ENCODE data around the gene LDHAL6A. TPM values are rescaled to one million over a fixed set of nuclear protein-coding genes. Genes with fewer than 3 reads are reported as not detected.

The LDHAL6A gene
- total and polyA plus RNA-seq, 4 donors, result not detected

DNA sequence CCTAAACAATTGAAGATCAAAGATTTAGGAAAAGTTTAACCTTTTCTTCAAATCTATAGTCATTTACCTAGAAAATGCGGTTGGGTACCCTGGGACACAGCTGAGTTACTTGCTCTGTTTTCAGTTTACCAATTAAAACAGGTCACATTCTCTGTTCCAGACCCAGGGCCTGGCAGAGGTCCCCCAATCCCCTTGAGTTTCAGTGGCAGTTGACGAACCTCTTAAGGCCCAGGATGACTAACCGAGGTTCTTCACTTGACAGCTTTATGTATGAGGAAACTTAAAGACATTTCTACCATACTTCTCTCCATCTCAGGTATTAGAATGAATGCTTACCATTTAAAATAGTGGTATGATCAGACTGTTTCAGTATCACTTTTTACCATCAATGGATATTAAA lies 16.3 kb downstream of the LDHAL6A start:
- Histone ChIP-seq H3K27me3 (ENCODE audit: control insufficient read depth in 1 of 2, insufficient read depth in 2 of 2, low read length in 1 of 2) (no peaks in the 10 kb centered on the region), H3K36me3 (ENCODE audit: control insufficient read depth in 1 of 2, insufficient read depth in 2 of 2, low read length in 1 of 2) (no peaks in the 10 kb centered on the region), H3K4me3 (ENCODE audit: low read length in 2 of 2) (no peak overlapping the region), H3K9me3 (ENCODE audit: control insufficient read depth, low read length) (no peaks in the 10 kb centered on the region), H3K4me1 (ENCODE audit: control insufficient read depth in 1 of 2, insufficient read depth in 2 of 2, low read length in 2 of 2) (peaks cover 0 to 2% of the 10 kb centered on the region in 2 donors), H3K27ac (ENCODE audit: low read depth in 1 of 2, low read length in 2 of 2) (no peak overlapping the region)
- intact Hi-C loops (cut with DNase I), result no loop called here
- DNase-seq (no peak), ATAC-seq (ENCODE audit: low FRiP score) (no peak)
- 93 to 95% methylated on average over 3 of the region's 3 CpGs for WGBS, 2 donors

DNA sequence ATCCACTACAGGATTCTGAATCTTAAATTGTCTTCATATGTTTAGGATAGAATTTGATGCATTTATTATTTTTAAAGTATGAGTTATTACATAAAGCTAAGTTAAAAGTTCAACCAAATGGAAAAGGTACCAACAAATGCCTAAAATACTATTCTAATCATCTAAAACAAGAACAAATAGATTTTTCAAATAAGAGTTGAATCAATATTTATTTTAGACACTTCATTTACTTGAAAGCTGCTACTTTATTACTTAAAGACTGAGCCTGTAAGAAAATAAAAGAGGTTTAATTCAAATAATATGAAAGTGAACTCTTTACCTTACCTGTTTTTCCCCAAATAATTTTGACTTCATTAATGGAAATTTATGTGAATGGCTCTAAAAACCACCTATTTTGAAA lies 16.9 kb downstream of the LDHAL6A start:
- Histone ChIP-seq H3K27me3 (ENCODE audit: control insufficient read depth in 1 of 2, insufficient read depth in 2 of 2, low read length in 1 of 2) (no peaks in the 10 kb centered on the region), H3K27ac (ENCODE audit: low read depth in 1 of 2, low read length in 2 of 2) (no peak overlapping the region), H3K4me3 (ENCODE audit: low read length in 2 of 2) (no peak overlapping the region), H3K4me1 (ENCODE audit: control insufficient read depth in 1 of 2, insufficient read depth in 2 of 2, low read length in 2 of 2) (peaks cover 0 to 2% of the 10 kb centered on the region in 2 donors), H3K36me3 (ENCODE audit: control insufficient read depth in 1 of 2, insufficient read depth in 2 of 2, low read length in 1 of 2) (no peaks in the 10 kb centered on the region), H3K9me3 (ENCODE audit: control insufficient read depth, low read length) (no peaks in the 10 kb centered on the region)
- intact Hi-C loops (cut with DNase I), result no loop called here
- no peak for ATAC-seq (ENCODE audit: low FRiP score)
- DNase-seq, result no peak

DNA sequence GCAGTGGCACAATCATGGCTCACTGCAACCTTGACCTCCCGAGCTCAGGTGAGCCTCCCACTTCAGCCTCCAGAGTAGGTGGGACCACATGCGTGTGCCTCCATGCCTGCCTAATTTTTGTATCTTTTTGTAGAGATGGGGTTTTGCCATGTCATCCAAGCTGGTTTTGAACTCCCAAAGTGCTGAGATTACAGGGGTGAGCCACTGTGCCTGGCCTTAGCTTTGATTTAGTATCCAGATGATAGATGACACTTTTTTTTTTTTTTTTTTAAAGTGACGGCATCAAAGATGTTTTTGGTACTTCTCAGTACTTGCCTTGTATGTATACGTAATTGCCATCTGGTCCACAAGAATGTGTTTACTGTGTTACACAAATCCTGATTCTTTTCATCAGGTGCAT lies 23.4 kb downstream of the LDHAL6A start:
- no peak for DNase-seq
- Histone ChIP-seq H3K36me3 (ENCODE audit: control insufficient read depth in 1 of 2, insufficient read depth in 2 of 2, low read length in 1 of 2) (peaks cover 6 to 14% of the 10 kb centered on the region in 2 donors), H3K4me1 (ENCODE audit: control insufficient read depth in 1 of 2, insufficient read depth in 2 of 2, low read length in 2 of 2) (no peaks in the 10 kb centered on the region), H3K9me3 (ENCODE audit: control insufficient read depth, low read length) (no peaks in the 10 kb centered on the region), H3K27me3 (ENCODE audit: control insufficient read depth in 1 of 2, insufficient read depth in 2 of 2, low read length in 1 of 2) (no peaks in the 10 kb centered on the region), H3K27ac (ENCODE audit: low read depth in 1 of 2, low read length in 2 of 2) (no peak overlapping the region), H3K4me3 (ENCODE audit: low read length in 2 of 2) (no peak overlapping the region)
- intact Hi-C loops (cut with DNase I), result no loop called here
- ATAC-seq (ENCODE audit: low FRiP score), result no peak
- WGBS, 2 donors, result 94 to 96% methylated on average over 4 of the region's 4 CpGs

DNA sequence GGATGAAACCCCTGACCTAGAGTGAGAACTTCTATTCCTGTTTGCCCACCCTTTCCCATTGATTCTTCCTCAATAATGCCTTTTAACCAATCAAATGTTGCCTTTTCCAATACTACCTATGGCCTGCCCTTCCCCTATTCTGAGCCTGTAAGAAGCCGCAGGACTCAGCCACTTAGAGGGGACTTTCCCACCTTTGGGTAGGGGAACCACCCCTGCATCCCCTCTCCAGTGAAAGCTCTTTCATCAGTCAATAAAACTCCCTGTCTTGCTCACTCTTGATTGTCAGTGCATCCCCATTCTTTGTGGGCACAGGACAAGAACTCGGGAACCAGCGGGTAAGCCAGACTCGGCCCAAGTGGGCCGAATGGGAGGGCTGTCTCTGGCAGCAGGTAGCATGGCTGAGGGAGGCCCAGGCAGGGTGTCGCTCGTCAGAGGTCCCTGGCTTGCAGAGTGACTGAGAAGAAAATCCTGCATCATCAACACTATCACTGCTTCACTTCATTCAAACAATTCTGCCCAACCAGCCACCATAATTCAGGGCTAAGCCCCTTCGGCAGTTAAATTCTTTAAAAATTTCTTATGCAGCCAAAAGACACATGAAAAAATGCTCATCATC lies 30.4 kb downstream of the LDHAL6A start:
- no peaks in the 10 kb centered on the region for H3K4me1 ChIP-seq (ENCODE audit: control insufficient read depth in 1 of 2, insufficient read depth in 2 of 2, low read length in 2 of 2)
- H3K36me3 ChIP-seq (ENCODE audit: control insufficient read depth in 1 of 2, insufficient read depth in 2 of 2, low read length in 1 of 2), result peaks cover 2 to 10% of the 10 kb centered on the region in 2 donors
- WGBS, 2 donors, result 95 to 96% methylated on average over 8 of the region's 8 CpGs
- intact Hi-C loops (cut with DNase I), result no loop called here
- no peaks in the 10 kb centered on the region for H3K9me3 ChIP-seq (ENCODE audit: control insufficient read depth, low read length)
- no peak overlapping the region for H3K27ac ChIP-seq (ENCODE audit: low read depth in 1 of 2, low read length in 2 of 2)
- no peaks in the 10 kb centered on the region for H3K27me3 ChIP-seq (ENCODE audit: control insufficient read depth in 1 of 2, insufficient read depth in 2 of 2, low read length in 1 of 2)
- H3K4me3 ChIP-seq (ENCODE audit: low read length in 2 of 2), result no peak overlapping the region
- DNase-seq (no peak), ATAC-seq (ENCODE audit: low FRiP score) (no peak)

DNA sequence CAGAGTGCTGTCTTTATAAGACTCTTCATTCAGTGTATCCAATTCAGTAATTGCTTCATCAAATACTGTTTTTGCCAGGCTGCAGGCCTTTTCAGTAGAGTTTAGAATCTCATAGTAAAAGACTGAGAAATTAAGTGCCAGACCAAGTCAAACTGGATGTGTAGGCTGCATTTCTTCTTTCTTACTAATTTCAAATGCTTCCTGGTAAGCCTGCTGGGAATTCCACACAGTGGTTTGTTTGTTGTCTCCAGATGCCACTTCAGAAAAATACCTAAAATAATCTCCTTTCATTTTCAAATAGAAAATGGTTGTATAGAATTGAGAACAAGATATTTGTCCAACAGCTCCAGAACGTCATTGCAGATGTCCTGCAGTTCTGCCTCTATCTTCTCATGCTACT lies 34.7 kb downstream of the LDHAL6A start:
- ATAC-seq (ENCODE audit: low FRiP score), result no peak
- no peak for DNase-seq
- H3K27ac ChIP-seq (ENCODE audit: low read depth in 1 of 2, low read length in 2 of 2), result no peak overlapping the region
- H3K4me3 ChIP-seq (ENCODE audit: low read length in 2 of 2), result no peak overlapping the region
- intact Hi-C loops (cut with DNase I), result no loop called here
- no peaks in the 10 kb centered on the region for H3K9me3 ChIP-seq (ENCODE audit: control insufficient read depth, low read length)
- H3K27me3 ChIP-seq (ENCODE audit: control insufficient read depth in 1 of 2, insufficient read depth in 2 of 2, low read length in 1 of 2), result no peaks in the 10 kb centered on the region
- no peaks in the 10 kb centered on the region for H3K4me1 ChIP-seq (ENCODE audit: control insufficient read depth in 1 of 2, insufficient read depth in 2 of 2, low read length in 2 of 2)
- peaks cover 3 to 7% of the 10 kb centered on the region in 2 donors for H3K36me3 ChIP-seq (ENCODE audit: control insufficient read depth in 1 of 2, insufficient read depth in 2 of 2, low read length in 1 of 2)
- WGBS, 2 donors, result 62 to 77% methylated on average over 1 of the region's 1 CpG

DNA sequence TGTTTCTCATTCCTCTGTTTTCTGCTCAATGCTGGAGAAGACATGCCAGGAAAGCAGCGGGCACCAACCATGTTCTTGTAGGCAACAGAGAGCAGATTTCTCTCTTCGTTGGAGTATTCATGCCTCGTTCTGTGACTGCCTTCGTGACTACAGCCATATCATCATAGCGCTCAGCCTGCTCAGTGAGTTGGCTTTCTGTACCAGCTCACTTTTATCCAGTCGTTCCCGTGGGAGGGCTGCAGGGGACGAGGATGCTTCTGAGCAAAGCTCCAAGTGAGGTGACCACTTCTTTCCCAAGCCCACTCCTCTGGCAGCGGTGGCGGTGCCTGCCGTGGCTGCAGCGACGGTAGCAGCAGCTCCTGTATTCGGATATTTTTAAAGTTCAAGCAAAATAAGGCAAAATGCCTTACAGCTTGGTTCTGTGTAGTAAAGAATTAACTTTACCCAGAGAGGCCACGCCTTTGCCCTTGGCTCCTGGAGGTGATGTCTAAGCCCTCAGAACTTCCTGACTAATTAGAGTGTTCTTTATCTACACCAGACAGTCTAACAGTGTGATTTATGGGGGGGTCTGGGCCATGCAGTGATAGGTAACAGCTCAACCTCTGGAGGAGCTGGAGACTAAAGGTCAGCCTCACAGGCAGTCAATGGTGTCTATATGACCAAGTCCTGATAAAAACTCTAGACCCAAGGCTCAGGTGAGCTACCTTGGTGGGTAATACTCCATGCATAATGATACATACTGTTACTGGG lies 35.3 kb downstream of the LDHAL6A start:
- no peak overlapping the region for H3K27ac ChIP-seq (ENCODE audit: low read depth in 1 of 2, low read length in 2 of 2)
- ATAC-seq (ENCODE audit: low FRiP score) (no peak), DNase-seq (no peak)
- no peak overlapping the region for H3K4me3 ChIP-seq (ENCODE audit: low read length in 2 of 2)
- peaks cover 3 to 7% of the 10 kb centered on the region in 2 donors for H3K36me3 ChIP-seq (ENCODE audit: control insufficient read depth in 1 of 2, insufficient read depth in 2 of 2, low read length in 1 of 2)
- intact Hi-C loops (cut with DNase I), result no loop called here
- 89 to 90% methylated on average over 15 of the region's 15 CpGs for WGBS, 2 donors
- no peaks in the 10 kb centered on the region for H3K4me1 ChIP-seq (ENCODE audit: control insufficient read depth in 1 of 2, insufficient read depth in 2 of 2, low read length in 2 of 2)
- no peaks in the 10 kb centered on the region for H3K27me3 ChIP-seq (ENCODE audit: control insufficient read depth in 1 of 2, insufficient read depth in 2 of 2, low read length in 1 of 2)
- H3K9me3 ChIP-seq (ENCODE audit: control insufficient read depth, low read length), result no peaks in the 10 kb centered on the region

DNA sequence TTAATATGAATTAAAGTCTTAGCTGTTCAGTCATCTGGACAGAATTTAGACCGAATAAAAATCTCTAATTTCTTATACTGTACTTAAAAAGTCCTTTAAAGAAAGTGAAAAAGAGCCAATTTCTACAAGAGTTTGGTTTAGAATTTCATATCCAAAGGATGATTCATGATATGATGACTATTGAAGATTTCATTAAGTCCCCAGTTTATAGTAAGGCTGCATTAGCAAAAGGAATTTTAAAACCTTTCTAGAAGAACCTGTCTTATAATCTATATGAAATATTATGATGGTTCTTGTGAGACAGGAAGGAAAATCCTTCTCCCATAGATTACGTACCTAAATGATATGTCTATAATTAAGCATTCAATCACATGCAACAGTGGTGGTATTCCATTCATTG lies 36.3 kb downstream of the LDHAL6A start:
- WGBS, 2 donors, result 94 to 96% methylated on average over 2 of the region's 2 CpGs
- no peaks in the 10 kb centered on the region for H3K9me3 ChIP-seq (ENCODE audit: control insufficient read depth, low read length)
- no peak overlapping the region for H3K27ac ChIP-seq (ENCODE audit: low read depth in 1 of 2, low read length in 2 of 2)
- no peak overlapping the region for H3K4me3 ChIP-seq (ENCODE audit: low read length in 2 of 2)
- no peak for DNase-seq
- no peaks in the 10 kb centered on the region for H3K27me3 ChIP-seq (ENCODE audit: control insufficient read depth in 1 of 2, insufficient read depth in 2 of 2, low read length in 1 of 2)
- no peaks in the 10 kb centered on the region for H3K4me1 ChIP-seq (ENCODE audit: control insufficient read depth in 1 of 2, insufficient read depth in 2 of 2, low read length in 2 of 2)
- intact Hi-C loops (cut with DNase I), result no loop called here
- ATAC-seq (ENCODE audit: low FRiP score), result no peak
- peaks cover 3 to 7% of the 10 kb centered on the region in 2 donors for H3K36me3 ChIP-seq (ENCODE audit: control insufficient read depth in 1 of 2, insufficient read depth in 2 of 2, low read length in 1 of 2)

DNA sequence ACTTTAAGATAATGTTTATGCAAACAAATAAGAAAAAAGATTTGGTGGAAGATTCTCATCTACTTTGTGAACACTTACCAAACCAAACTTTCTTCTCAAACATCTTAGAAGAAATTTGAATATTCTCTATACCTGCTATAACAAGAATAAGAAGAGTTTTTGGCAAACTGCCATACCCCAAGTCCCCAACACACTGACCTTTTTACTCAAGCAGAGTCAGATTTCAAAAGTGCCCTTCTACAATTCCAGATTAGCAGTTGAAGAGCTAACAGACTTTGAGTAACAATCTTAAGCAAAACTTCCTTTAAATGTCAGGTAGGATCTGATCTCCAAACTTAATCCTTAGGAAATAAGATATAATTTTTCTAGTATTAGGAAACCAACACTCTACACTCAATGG lies 37.2 kb downstream of the LDHAL6A start:
- no peaks in the 10 kb centered on the region for H3K4me1 ChIP-seq (ENCODE audit: control insufficient read depth in 1 of 2, insufficient read depth in 2 of 2, low read length in 2 of 2)
- H3K4me3 ChIP-seq (ENCODE audit: low read length in 2 of 2), result no peak overlapping the region
- intact Hi-C loops (cut with DNase I), result no loop called here
- no peaks in the 10 kb centered on the region for H3K9me3 ChIP-seq (ENCODE audit: control insufficient read depth, low read length)
- H3K27me3 ChIP-seq (ENCODE audit: control insufficient read depth in 1 of 2, insufficient read depth in 2 of 2, low read length in 1 of 2), result no peaks in the 10 kb centered on the region
- H3K36me3 ChIP-seq (ENCODE audit: control insufficient read depth in 1 of 2, insufficient read depth in 2 of 2, low read length in 1 of 2), result peaks cover 3 to 7% of the 10 kb centered on the region in 2 donors
- no peak for DNase-seq
- ATAC-seq (ENCODE audit: low FRiP score), result no peak
- no peak overlapping the region for H3K27ac ChIP-seq (ENCODE audit: low read depth in 1 of 2, low read length in 2 of 2)

DNA sequence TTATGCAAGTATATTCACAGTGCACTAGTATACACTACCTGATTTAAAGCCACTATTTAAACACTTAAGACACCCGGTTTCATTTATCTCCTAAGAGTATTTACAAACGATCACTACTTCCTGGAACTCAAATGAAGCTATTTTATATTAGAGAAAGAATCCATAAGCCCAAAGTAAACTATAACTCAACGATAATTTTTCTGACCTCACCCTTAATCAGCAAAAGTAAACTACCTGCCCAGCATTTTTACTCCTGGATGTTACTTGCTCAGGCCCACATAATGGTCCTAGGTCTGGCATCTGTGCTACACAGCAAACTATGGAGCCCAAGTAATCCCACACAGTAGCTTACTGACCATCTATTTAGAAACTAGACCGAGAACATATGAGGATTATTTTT lies 37.7 kb downstream of the LDHAL6A start:
- DNase-seq, result no peak
- H3K27me3 ChIP-seq (ENCODE audit: control insufficient read depth in 1 of 2, insufficient read depth in 2 of 2, low read length in 1 of 2), result no peaks in the 10 kb centered on the region
- no peak for ATAC-seq (ENCODE audit: low FRiP score)
- H3K36me3 ChIP-seq (ENCODE audit: control insufficient read depth in 1 of 2, insufficient read depth in 2 of 2, low read length in 1 of 2), result peaks cover 5 to 7% of the 10 kb centered on the region in 2 donors
- 91 to 92% methylated on average over 4 of the region's 4 CpGs for WGBS, 2 donors
- H3K27ac ChIP-seq (ENCODE audit: low read depth in 1 of 2, low read length in 2 of 2), result no peak overlapping the region
- H3K4me3 ChIP-seq (ENCODE audit: low read length in 2 of 2), result no peak overlapping the region
- no peaks in the 10 kb centered on the region for H3K9me3 ChIP-seq (ENCODE audit: control insufficient read depth, low read length)
- no peaks in the 10 kb centered on the region for H3K4me1 ChIP-seq (ENCODE audit: control insufficient read depth in 1 of 2, insufficient read depth in 2 of 2, low read length in 2 of 2)
- intact Hi-C loops (cut with DNase I), result no loop called here
